Right renal cortex interstitium (tissue), 3 donors: ENCODE measurements around the gene THAP7. TPM values are rescaled to one million over a fixed set of nuclear protein-coding genes. Genes with fewer than 3 reads are reported as not detected.

ENCODE experiments used
- DNase-seq, 3 donors: peaks; one replicate each; pipeline ENCODE4 v3.0.0-alpha.2; 2013; ENCODE audit warnings: low read depth in 3 of 3, low spot score in 2 of 3
- polyA plus RNA-seq, 3 donors: library from polyadenylated mRNA; unstranded; fragments of 120-200 nt; gene quantifications; one replicate each; pipeline ENCODE4 v1.2.1, GENCODE V29; 2013; ENCODE audit not compliant: insufficient read length in 3 of 3

The THAP7 gene
- polyA plus RNA-seq, 3 donors, result 15.4 to 17.2 (median 16.1) TPM

GRCh38 chr22:20995329-20996030, 6.4 kb downstream of the THAP7 start:
- no peak for DNase-seq

- DNase-seq, result no peak
Observed at GRCh38 chr22:20994902-20995241, 7.0 kb downstream of the THAP7 start.

GRCh38 chr22:20994128-20994901, 7.6 kb downstream of the THAP7 start:
- DNase-seq, result no peak

GRCh38 chr22:20993304-20994127, 8.4 kb downstream of the THAP7 start:
- no peak for DNase-seq

GRCh38 chr22:20992456-20993303, 9.2 kb downstream of the THAP7 start:
- no peak for DNase-seq

GRCh38 chr22:20992056-20992442, 9.9 kb downstream of the THAP7 start:
- no peak for DNase-seq

GRCh38 chr22:20991252-20992055, 10.5 kb downstream of the THAP7 start:
- DNase-seq, result no peak

- DNase-seq, result no peak
Observed at GRCh38 chr22:20990184-20991180, 11.4 kb downstream of the THAP7 start.

GRCh38 chr22:20989323-20990138, 12.4 kb downstream of the THAP7 start:
- DNase-seq, result no peak

- no peak for DNase-seq
Observed at GRCh38 chr22:20988573-20989322, 13.2 kb downstream of the THAP7 start.

GRCh38 chr22:20987375-20987774, 14.5 kb downstream of the THAP7 start:
- no peak for DNase-seq

- DNase-seq, result no peak
Observed at GRCh38 chr22:20986365-20986764, 15.6 kb downstream of the THAP7 start.

- no peak for DNase-seq
Observed at GRCh38 chr22:20985720-20986119, 16.2 kb downstream of the THAP7 start.

GRCh38 chr22:20983081-20983771, 18.7 kb downstream of the THAP7 start:
- DNase-seq, result no peak

- no peak for DNase-seq
Observed at GRCh38 chr22:20982563-20982882, 19.4 kb downstream of the THAP7 start.

GRCh38 chr22:20981787-20982562, 19.9 kb downstream of the THAP7 start, which contains the start of gene LZTR1:
Gene LZTR1 (plus strand): TSS chr22:20982297. CDS start chr22:20982372, 75 bp downstream.
- DNase-seq, result peak in 2 of 3 donors; percentile 63 to 71
